Activated CD8-positive, alpha-beta T cell treated with anti-CD3 and anti-CD28 coated beads, Interleukin-2, amount 10 ng/mL, durations not matched to agents 7 days and 5 days (primary cell): Measurements from ENCODE around the gene CXCL8. TPM values are rescaled to one million over a fixed set of nuclear protein-coding genes. Genes with fewer than 3 reads are reported as not detected.
"Not testable (repeated sequence)": the region's sequence is repeated elsewhere in the genome, so short reads cannot be mapped to it uniquely, and the experiment has no call there.

Experiments
- ATAC-seq: fragments of 150-1000 bp; cut with Tn5 transposase; one replicate; pipeline ENCODE4 v1.10.0; 2021; ENCODE audit warnings: moderate library complexity
- CTCF ChIA-PET: fragments of 350-600 bp; sonication (Branson Sonifier 250); formaldehyde crosslinking; loops from one replicate; lab custom pipeline; 2021; ENCODE audit warnings: antibody characterized with exemption; lab: Charles Lee
- POLR2A ChIA-PET: fragments of 350-600 bp; sonication (Branson Sonifier 250); formaldehyde crosslinking; loops from one replicate; lab custom pipeline; 2021; ENCODE audit warnings: antibody characterized with exemption; lab: Charles Lee
- DNase-seq: peaks from one replicate; pipeline ENCODE4 v3.0.0-alpha.2; 2020
- H3K27ac Mint-ChIP-seq: one replicate; pipeline ENCODE4 v1.8.0; 2021; ENCODE audit warnings: mild to moderate bottlenecking, mixed read lengths
- H3K27me3 Mint-ChIP-seq: one replicate; pipeline ENCODE4 v1.8.0; 2021; ENCODE audit warnings: low read depth, mixed read lengths
- H3K36me3 Mint-ChIP-seq: one replicate; pipeline ENCODE4 v1.8.0; 2021; ENCODE audit warnings: low read depth, mixed read lengths
- H3K4me1 Mint-ChIP-seq: one replicate; pipeline ENCODE4 v1.8.0; 2021; ENCODE audit warnings: low read depth, mixed read lengths
- H3K4me3 Mint-ChIP-seq: one replicate; pipeline ENCODE4 v1.8.0; 2021; ENCODE audit warnings: mild to moderate bottlenecking, mixed read lengths
- H3K9me3 Mint-ChIP-seq: one replicate; pipeline ENCODE4 v1.8.0; 2022; ENCODE audit warnings: mixed read lengths; ENCODE audit not compliant: insufficient read depth
- total RNA-seq, 2 experiments: library from RNA; stranded (reverse); gene quantifications; one replicate each; pipeline ENCODE4 v1.2.3, GENCODE V29; 2021

The CXCL8 gene
- total RNA-seq, 2 experiments from 2014 or later: not detected

GRCh38 chr4:73753215-73753614, 12.8 kb downstream of the CXCL8 start:
- DNase-seq: no peak
- Mint-ChIP-seq H3K4me3 (no peak overlapping the region), H3K27me3 (no peaks in the 10 kb centered on the region), H3K36me3 (no peaks in the 10 kb centered on the region), H3K9me3 (no peaks in the 10 kb centered on the region), H3K4me1 (no peaks in the 10 kb centered on the region), H3K27ac (no peak overlapping the region)
- POLR2A ChIA-PET: no interaction called here
- no peak for ATAC-seq
- CTCF ChIA-PET: no interaction called here

GRCh38 chr4:73754934-73755333, 14.6 kb downstream of the CXCL8 start:
- no peaks in the 10 kb centered on the region for H3K4me1 Mint-ChIP-seq
- H3K27ac Mint-ChIP-seq: no peak overlapping the region
- ChIA-PET CTCF (no interaction called here), POLR2A (no interaction called here)
- DNase-seq: no peak
- no peaks in the 10 kb centered on the region for H3K9me3 Mint-ChIP-seq
- H3K36me3 Mint-ChIP-seq: no peaks in the 10 kb centered on the region
- H3K4me3 Mint-ChIP-seq: no peak overlapping the region
- H3K27me3 Mint-ChIP-seq: no peaks in the 10 kb centered on the region
- ATAC-seq: no peak

- Mint-ChIP-seq H3K4me3 (no peak overlapping the region), H3K4me1 (no peaks in the 10 kb centered on the region), H3K36me3 (no peaks in the 10 kb centered on the region), H3K27ac (no peak overlapping the region), H3K9me3 (no peaks in the 10 kb centered on the region), H3K27me3 (no peaks in the 10 kb centered on the region)
- POLR2A ChIA-PET: no interaction called here
- no peak for DNase-seq
- ATAC-seq: no peak
- CTCF ChIA-PET: no interaction called here
These were observed 19.0 kb downstream of the CXCL8 start for GRCh38 chr4:73759357-73759756.

GRCh38 chr4:73761856-73762255, 21.5 kb downstream of the CXCL8 start:
- H3K27me3 Mint-ChIP-seq: no peaks in the 10 kb centered on the region
- H3K4me3 Mint-ChIP-seq: no peak overlapping the region
- DNase-seq (no peak), ATAC-seq (no peak)
- H3K9me3 Mint-ChIP-seq: no peaks in the 10 kb centered on the region
- no peaks in the 10 kb centered on the region for H3K36me3 Mint-ChIP-seq
- no peak overlapping the region for H3K27ac Mint-ChIP-seq
- CTCF ChIA-PET: no interaction called here
- H3K4me1 Mint-ChIP-seq: no peaks in the 10 kb centered on the region
- POLR2A ChIA-PET: no interaction called here

- Mint-ChIP-seq H3K27ac (no peak overlapping the region), H3K4me1 (no peaks in the 10 kb centered on the region), H3K36me3 (no peaks in the 10 kb centered on the region), H3K27me3 (no peaks in the 10 kb centered on the region), H3K9me3 (no peaks in the 10 kb centered on the region), H3K4me3 (no peak overlapping the region)
- no peak for ATAC-seq
- DNase-seq: no peak
- ChIA-PET CTCF (no interaction called here), POLR2A (no interaction called here)
These were observed 22.0 kb downstream of the CXCL8 start for GRCh38 chr4:73762409-73762808.

GRCh38 chr4:73763877-73764276, 23.5 kb downstream of the CXCL8 start:
- Mint-ChIP-seq H3K36me3 (no peaks in the 10 kb centered on the region), H3K9me3 (no peaks in the 10 kb centered on the region), H3K4me1 (no peaks in the 10 kb centered on the region), H3K27me3 (no peaks in the 10 kb centered on the region), H3K27ac (no peak overlapping the region), H3K4me3 (no peak overlapping the region)
- no peak for DNase-seq
- POLR2A ChIA-PET: no interaction called here
- CTCF ChIA-PET: no interaction called here
- ATAC-seq: no peak

- H3K4me1 Mint-ChIP-seq: no peaks in the 10 kb centered on the region
- ChIA-PET POLR2A (no interaction called here), CTCF (no interaction called here)
- H3K36me3 Mint-ChIP-seq: no peaks in the 10 kb centered on the region
- DNase-seq: no peak
- H3K9me3 Mint-ChIP-seq: no peaks in the 10 kb centered on the region
- H3K27ac Mint-ChIP-seq: no peak overlapping the region
- ATAC-seq: no peak
- no peak overlapping the region for H3K4me3 Mint-ChIP-seq
- no peaks in the 10 kb centered on the region for H3K27me3 Mint-ChIP-seq
These were observed 24.1 kb downstream of the CXCL8 start for GRCh38 chr4:73764513-73764912.

- CTCF ChIA-PET: no interaction called here
- DNase-seq (no peak), ATAC-seq (no peak)
- no peaks in the 10 kb centered on the region for H3K27me3 Mint-ChIP-seq
- H3K4me3 Mint-ChIP-seq: no peak overlapping the region
- no peaks in the 10 kb centered on the region for H3K9me3 Mint-ChIP-seq
- H3K4me1 Mint-ChIP-seq: no peaks in the 10 kb centered on the region
- POLR2A ChIA-PET: no interaction called here
- no peak overlapping the region for H3K27ac Mint-ChIP-seq
- no peaks in the 10 kb centered on the region for H3K36me3 Mint-ChIP-seq
These were observed 24.9 kb downstream of the CXCL8 start for GRCh38 chr4:73765296-73765695.

GRCh38 chr4:73770917-73771316, 30.5 kb downstream of the CXCL8 start:
- Mint-ChIP-seq H3K27ac (no peak overlapping the region), H3K9me3 (no peaks in the 10 kb centered on the region), H3K36me3 (no peaks in the 10 kb centered on the region), H3K27me3 (no peaks in the 10 kb centered on the region), H3K4me3 (no peak overlapping the region), H3K4me1 (no peaks in the 10 kb centered on the region)
- DNase-seq (no peak), ATAC-seq (no peak)
- CTCF ChIA-PET: no interaction called here
- POLR2A ChIA-PET: no interaction called here

- CTCF ChIA-PET: no interaction called here
- no peaks in the 10 kb centered on the region for H3K27me3 Mint-ChIP-seq
- no peak overlapping the region for H3K4me3 Mint-ChIP-seq
- H3K4me1 Mint-ChIP-seq: no peaks in the 10 kb centered on the region
- DNase-seq (no peak), ATAC-seq (no peak)
- no peaks in the 10 kb centered on the region for H3K36me3 Mint-ChIP-seq
- no peak overlapping the region for H3K27ac Mint-ChIP-seq
- POLR2A ChIA-PET: no interaction called here
- H3K9me3 Mint-ChIP-seq: no peaks in the 10 kb centered on the region
These were observed 32.0 kb downstream of the CXCL8 start for GRCh38 chr4:73772363-73772762.

GRCh38 chr4:73774406-73774805, 34.0 kb downstream of the CXCL8 start:
- ATAC-seq, POLR2A ChIA-PET, H3K36me3 Mint-ChIP-seq, H3K9me3 Mint-ChIP-seq, H3K27ac Mint-ChIP-seq, DNase-seq, H3K4me1 Mint-ChIP-seq, H3K27me3 Mint-ChIP-seq, CTCF ChIA-PET, H3K4me3 Mint-ChIP-seq: not testable (repeated sequence)

- CTCF ChIA-PET: no interaction called here
- ATAC-seq: no peak
- H3K36me3 Mint-ChIP-seq: no peaks in the 10 kb centered on the region
These were observed 36.0 kb downstream of the CXCL8 start for GRCh38 chr4:73776321-73776729.

GRCh38 chr4:73777612-73778011, 37.2 kb downstream of the CXCL8 start:
- H3K27ac Mint-ChIP-seq: no peak overlapping the region
- POLR2A ChIA-PET: no interaction called here

More at GRCh38 chr4:73776321-73776729, 36.0 kb downstream of the CXCL8 start:
- Mint-ChIP-seq H3K4me3 (no peak overlapping the region), H3K9me3 (no peaks in the 10 kb centered on the region), H3K4me1 (no peaks in the 10 kb centered on the region), H3K27me3 (no peaks in the 10 kb centered on the region), H3K27ac (no peak overlapping the region)
- POLR2A ChIA-PET: no interaction called here
- no peak for DNase-seq

More at GRCh38 chr4:73777612-73778011, 37.2 kb downstream of the CXCL8 start:
- no peaks in the 10 kb centered on the region for H3K36me3 Mint-ChIP-seq
- CTCF ChIA-PET: no interaction called here
- H3K4me1 Mint-ChIP-seq: no peaks in the 10 kb centered on the region
- no peaks in the 10 kb centered on the region for H3K27me3 Mint-ChIP-seq
- DNase-seq: no peak
- ATAC-seq: no peak
- H3K4me3 Mint-ChIP-seq: no peak overlapping the region
- H3K9me3 Mint-ChIP-seq: no peaks in the 10 kb centered on the region
